ENCODE data around the gene HRCT1.
"Not testable (repeated sequence)": the region's sequence is repeated elsewhere in the genome, so short reads cannot be mapped to it uniquely, and the experiment has no call there.

The HRCT1 gene

DNA sequence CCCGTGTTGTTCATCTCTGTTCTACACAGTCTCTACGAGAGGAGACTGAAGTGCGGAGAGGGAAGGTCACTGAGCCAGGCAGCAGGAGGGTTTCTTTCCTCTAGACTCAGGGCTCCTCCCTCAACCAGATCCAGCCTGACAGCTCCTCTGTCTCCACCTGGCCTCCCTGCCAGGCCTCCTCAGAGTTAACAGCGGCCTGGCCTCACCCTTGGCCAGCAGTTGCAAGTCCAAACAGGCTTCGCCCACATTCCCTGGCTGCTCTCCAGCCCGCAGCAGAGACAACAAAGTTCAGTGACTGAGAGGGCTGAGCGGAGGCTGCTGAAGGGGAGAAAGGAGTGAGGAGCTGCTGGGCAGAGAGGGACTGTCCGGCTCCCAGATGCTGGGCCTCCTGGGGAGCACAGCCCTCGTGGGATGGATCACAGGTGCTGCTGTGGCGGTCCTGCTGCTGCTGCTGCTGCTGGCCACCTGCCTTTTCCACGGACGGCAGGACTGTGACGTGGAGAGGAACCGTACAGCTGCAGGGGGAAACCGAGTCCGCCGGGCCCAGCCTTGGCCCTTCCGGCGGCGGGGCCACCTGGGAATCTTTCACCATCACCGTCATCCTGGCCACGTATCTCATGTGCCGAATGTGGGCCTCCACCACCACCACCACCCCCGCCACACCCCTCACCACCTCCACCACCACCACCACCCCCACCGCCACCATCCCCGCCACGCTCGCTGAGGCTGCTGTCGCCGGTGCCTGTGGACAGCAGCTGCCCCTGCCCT lies at the start of gene HRCT1:
TSS of gene HRCT1 (plus strand) at position 291 of the 768 bp plus-strand sequence. CDS start at position 377, 86 bp downstream.
- DNase-seq: no peak

- DNase-seq: no peak
These were observed 49.8 kb upstream of the HRCT1 start for GRCh38 chr9:35856206-35856605.

DNA sequence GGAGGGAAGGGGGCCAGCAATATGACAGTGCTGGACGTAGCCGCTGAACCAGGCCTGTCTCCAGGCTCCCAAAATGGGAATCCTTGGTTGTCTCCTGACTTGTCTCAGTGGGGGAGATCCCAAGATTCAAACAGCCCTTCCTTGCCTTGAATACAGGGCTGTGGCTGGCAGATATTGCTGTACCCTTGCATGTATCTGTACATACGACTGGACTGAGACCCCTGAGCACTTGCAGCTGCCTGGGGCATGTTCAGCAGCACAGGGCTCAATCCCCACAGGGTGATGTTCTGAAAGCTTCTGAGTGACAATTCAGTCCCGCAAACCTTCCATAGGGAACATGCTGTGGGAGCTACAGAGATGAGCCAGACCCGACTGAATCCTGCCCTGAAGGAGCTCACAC lies 49.1 kb upstream of the HRCT1 start:
- DNase-seq: no peak

DNA sequence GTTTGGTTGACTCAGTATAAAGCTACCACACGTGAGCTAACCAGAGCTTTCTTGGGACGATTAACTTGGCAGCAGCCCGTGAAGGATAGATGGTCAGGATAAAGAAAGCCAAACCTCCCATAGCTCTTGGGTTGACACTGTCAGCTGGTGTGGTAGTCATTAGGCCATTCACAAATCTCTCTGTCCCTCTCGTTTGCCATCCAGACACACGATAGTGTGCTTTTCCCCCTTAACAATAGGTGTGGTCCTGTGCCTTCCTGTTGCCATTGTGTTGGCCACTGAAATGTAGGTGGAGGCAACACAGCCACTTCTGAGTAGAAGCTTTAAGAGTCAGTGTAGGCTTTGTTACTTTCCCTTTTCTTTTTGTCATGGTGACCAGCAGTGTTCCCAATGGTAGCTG lies 47.5 kb upstream of the HRCT1 start:
- DNase-seq: no peak

DNA sequence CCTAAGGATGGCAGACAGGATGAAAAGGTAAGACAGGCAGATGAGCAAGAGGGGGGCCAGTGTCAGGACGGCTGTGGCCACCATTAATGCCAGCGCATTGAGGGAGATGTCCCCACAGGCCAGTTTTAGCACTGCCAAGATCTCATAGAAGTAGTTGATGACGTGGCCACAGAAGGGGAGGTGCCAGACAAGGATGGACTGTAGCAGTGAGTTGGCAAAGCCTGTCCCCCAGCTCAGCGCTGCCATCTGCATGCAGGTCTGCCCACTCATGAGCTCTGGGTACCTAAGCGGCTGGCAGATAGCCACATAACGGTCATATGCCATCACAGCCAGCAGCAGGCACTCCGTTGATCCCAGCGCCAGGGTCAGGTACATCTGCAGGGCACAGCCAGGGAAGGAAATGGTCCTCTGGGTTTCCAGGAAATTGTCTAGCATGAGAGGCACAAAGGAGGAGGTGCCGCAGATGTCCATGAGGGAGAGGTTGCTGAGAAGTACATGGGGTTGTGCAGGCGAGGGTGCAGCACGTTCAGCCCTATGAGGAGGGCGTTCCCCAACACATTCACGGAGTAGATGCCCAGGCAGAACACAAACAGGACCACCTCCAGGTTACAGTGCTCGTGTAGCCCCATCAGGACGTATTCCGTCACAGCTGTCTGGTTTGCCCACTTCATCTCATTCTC lies 46.6 kb upstream of the HRCT1 start:
- DNase-seq: no peak

GRCh38 chr9:35859990-35860339 lies 46.0 kb upstream of the HRCT1 start:
- no peak for DNase-seq

- no peak for DNase-seq
These were observed 44.7 kb upstream of the HRCT1 start for GRCh38 chr9:35861161-35861897.

DNA sequence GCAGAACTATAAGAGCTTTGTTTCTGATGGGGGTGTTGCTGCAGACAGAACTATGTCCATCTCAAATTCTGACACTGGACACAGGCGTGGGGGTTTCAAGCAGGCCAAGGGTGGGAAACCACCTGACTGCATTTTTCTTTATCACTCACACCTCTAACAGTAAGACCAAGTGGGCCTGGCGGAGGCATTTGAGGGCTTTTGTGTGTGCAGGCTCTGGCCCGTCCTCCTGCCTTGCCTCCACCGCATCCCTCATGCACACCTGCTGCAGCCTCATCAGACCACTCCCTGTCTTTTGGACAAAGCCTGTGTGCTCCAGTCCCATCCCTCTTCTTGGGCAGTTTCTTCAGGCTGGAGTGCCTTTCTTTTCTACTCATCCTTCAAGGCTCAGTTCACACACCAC lies 43.7 kb upstream of the HRCT1 start:
- no peak for DNase-seq

DNA sequence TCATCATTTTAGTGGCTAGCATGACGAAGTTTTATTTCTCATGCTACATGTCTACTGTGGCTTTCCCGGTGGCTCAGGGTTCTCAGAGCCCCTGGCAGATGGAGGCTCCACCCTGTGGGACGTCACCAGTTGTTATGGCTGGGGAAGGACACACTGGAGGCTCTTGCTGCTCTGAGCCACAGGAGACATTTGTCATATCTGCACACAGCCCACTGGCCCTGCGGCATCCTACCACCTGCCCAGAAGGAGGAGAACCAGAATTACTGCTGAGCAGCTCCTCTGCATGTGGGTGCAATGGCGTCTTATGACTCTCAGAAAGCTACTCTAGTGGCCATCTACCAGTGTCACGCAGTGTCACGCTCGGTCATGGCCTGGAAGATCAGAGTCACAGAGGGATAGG lies 42.4 kb upstream of the HRCT1 start:
- DNase-seq: no peak

DNA sequence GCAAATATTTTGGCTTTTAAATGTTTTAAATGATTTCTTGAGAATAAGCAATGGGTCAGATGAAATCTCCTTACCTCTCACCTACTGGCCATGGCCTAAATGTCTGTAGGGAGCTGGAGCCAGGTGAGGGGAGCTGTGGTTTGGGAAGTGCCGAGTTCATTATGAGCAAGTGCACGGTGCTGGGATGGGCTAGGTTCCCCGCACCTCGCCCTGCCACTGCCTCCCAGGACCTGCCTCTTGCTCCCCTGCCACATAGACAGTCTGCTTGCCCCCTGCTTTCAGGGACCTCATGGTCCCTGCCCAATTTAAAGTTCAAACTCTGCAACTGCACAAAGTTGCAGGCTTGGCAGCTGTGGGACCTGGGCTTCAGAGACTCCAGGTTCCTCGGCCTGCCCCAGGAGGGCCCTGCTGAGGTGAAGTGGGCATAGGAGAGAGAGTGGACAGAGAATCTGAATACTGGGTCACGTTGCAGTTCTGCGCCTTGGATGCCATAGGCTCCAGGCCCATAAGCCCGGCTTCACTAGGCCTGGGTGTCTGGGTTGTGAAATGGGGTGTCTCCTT lies 41.2 kb upstream of the HRCT1 start:
- no peak for DNase-seq

GRCh38 chr9:35867538-35867937 lies 38.5 kb upstream of the HRCT1 start:
- DNase-seq: no peak

DNA sequence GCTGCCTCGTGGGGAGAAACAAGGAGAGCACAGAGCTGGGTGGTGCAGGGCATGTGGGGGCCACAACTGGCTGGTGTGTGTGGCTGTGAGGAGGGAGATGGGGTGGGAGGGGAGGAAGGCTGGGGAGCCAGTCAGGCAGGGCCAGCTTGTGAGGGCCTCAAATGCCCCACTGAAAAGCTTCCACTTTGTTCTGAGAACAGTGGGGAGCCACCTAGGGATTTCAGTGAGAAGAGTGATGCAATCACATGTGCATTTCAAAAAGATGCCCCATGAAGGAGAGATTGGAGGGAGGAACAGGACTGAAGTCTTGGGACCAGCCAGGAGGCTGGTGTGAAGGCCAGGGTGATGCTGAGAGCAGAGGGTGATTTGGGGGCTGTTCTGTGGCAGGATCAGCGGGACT lies 37.1 kb upstream of the HRCT1 start:
- no peak for DNase-seq

DNA sequence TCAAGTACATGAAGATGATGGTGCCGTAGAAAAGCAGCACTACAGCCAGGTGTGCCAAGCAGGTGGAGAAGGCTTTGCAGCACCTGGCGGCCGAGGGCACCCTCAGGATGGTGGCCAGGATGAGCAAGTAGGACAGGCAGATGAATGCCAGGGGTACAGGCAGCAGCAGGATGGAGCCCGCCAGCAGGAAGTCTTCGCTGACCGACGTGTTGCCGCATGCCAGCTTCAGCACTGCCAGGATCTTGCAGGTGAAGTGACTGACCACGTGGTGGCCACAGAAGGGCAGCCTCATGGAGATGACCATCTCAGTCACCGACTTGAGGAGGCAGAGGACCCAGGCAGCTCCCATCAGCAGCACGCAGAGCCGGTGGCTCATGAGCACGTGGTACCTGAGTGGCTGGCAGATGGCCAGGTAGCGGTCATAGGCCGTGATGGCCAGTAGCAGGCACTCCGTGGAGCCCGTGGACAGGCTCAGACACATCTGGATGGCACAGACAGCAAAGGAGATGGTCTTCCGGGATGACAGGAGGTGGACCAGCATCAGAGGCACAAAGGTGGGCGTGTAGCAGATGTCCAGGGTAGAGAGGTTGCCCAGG lies 36.3 kb upstream of the HRCT1 start:
- no peak for DNase-seq

DNA sequence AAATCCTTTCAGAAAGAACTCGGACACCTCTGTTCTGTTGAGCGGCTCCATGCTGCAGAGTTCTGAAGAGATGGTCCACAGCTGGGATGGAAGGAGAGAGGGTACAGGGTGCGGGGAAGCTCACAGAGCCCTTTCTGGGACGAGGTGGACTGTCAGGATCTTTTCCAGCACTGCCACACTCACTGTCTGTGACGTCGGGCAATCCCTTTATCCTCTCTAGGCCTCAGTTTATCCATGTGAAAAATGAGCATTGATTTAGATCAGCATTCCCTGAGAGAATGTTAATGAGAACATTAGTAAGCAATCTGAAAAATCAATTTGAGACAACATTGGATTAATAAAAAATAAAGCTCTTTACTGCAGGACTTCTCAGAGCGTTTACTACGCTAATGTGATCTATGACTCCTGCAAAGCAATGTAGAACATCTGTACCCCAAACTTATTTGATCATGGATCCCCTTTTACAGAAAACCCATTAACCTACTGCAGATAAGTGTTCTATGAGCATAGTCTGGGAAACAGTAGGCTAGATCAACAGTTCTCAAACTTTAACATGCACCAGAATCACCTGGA lies 35.6 kb upstream of the HRCT1 start, which contains the start of gene OR13J1:
TSS of gene OR13J1 (minus strand) at position 51 of the 573 bp plus-strand sequence. CDS start at position 51, 0 bp downstream.
- no peak for DNase-seq

DNA sequence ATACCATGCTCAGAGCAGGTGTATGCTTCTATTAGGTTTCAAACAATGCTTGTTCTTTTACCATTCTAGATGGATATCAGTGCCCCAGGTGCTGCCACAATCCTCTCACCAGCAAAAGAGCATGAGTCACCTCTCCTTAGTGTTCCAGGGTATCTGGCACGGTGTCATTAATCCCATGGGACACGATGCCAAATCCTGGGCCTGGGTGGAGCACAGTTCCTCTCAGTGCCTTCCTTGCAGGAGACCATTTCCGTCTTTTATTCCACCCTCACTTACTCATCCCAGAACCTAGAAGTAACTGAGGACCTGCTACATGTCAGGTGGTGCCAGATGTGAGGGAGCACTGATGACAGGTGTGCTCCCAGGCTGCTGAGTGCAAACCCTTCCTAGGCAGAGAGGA lies 34.5 kb upstream of the HRCT1 start:
- no peak for DNase-seq

DNA sequence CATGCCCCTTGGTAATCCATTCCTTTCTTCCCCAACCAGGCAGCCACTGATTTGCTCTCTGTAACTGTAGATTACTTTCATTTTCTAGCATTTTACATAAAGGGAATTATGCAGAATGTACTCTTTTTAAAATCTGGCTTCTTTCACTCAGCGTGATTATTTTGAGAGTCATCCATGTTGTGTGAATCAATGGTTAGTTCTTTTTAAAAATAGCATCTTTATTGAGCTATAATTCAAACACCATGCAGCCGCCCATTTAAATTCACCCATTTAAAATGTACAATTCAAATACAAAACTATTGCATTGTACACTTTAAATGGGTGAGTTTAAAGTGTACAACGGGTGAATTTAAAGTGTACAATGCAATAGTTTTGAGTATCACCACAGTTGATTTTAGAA lies 33.5 kb upstream of the HRCT1 start:
- DNase-seq: no peak

GRCh38 chr9:35882263-35882848 lies 23.6 kb upstream of the HRCT1 start:
- peak; percentile 82 for DNase-seq

DNA sequence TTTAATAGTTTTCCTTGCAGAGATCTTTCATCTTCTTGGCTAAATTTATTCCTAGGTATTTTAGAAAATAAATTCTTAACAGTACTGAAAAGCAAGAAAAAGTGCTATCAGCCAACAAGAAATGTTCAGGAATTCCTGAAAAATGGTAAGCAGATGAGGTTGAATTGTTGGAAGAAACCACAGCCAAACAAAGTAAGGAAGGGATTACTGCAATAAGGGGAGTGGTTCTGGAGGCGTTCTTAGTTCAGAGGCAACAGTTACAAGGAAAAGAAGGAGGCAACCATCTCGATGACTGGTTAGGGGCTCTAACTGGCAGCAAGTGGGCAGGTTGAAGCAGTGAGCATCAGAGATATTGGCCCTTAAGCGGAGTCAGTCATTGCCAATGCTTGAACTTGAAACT lies 23.0 kb upstream of the HRCT1 start:
- DNase-seq: no peak

DNA sequence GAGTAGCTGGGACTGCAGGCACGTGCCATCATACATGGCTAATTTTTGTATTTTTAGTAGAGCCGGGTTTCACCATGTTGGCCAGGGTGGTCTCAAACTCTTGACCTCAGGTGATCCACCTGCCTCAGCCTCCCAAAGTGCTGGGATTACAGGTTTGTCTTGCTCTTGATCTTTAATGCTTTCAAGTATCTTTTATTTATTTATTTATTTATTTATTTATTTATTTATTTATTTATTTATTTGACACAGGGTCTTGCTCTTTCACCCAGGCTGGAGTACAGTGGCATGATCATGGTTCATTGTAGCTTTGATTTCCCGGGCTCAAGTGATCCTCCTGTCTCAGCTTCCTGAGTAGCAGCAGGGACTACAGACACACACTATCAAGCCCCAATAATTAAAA lies 21.1 kb upstream of the HRCT1 start:
- not testable (repeated sequence) for DNase-seq

DNA sequence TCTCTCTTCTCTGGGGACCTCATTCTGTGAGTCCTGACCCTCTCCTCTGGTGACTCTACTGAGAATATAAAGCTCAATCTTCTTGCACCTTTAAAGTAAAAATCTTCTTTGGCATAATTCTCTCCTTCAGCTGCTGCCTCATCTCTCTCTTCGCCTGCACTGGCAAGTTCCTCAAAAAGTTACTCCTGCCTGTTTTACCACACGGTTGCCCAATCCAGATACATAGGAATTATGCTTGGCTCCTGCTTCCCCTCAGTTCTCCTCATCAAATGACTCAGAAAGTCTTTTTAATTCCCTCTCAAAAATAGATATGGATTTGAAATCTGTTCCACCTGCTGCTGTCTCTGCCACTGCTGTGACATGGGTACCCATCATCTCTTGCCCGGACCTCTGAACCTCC lies 14.4 kb upstream of the HRCT1 start:
- no peak for DNase-seq

DNA sequence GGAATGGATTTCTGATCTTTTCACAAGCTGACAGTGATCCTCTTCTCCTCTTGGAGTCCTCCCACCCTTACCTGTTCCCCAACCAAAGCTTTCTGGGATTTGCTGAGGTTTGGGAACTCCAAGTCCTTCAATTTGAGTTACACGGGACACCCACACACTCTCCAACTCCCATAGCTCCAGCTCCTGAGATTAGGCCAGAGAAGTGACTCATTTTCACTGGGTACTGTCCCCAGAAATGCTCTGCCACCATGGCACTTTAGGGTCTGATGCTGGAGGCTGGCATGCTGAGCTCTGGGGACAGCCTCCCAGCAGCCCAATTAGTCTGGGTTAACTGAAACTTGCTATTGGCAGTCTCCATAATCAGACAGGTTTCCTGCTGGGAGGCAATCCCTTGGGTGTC lies 14.0 kb upstream of the HRCT1 start:
- no peak for DNase-seq

DNA sequence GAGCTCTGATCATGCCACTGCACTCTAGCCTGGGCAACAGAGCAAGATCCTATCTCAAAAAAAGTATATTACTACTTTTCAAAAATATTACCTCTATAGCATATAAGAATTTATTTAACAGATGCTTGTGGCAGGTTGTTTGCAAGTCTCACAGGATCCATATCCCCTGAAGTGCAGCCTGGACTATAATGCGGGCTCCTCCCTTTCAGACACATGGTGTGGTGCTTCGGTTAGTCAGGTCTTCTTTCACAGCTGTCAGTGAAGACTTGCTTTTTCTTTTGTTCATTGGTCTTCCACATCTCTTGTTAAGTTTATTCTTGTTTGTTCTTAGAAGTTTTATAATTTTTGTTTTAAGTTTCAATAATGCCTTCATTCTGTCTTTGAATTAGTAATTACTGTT lies 9.4 kb upstream of the HRCT1 start:
- DNase-seq: no peak

Measured in NCI-H82 (cell line).